ENCODE data around the gene PHF11. TPM values are rescaled to one million over a fixed set of nuclear protein-coding genes. Genes with fewer than 3 reads are reported as not detected.

The PHF11 gene
- total and polyA plus RNA-seq, 2 of the 13 experiments (the other 11 are each of a cell fraction or from before 2014, with no cell fraction given) = 15.8 to 22.0 TPM

- no peak for TF ChIP-seq TRAFD1 (CRISPR knock-in tag; IDR thresholded peaks at IDR 0.05; ENCODE audit: borderline replicate concordance)
Observed at GRCh38 chr13:49567491-49567890, 71.7 kb downstream of the PHF11 start (continued).

GRCh38 chr13:49569993-49570689, 74.4 kb downstream of the PHF11 start:
- BruUV-seq (replicated peaks) = no TSS peak
- WGBS (ENCODE audit: low lambda C conversion rate) = 100% methylated on average over 1 of the region's 1 CpG
- Histone ChIP-seq H3K27ac (ENCODE audit: extremely low read length, insufficient read depth, low read length) (no peak overlapping the region), H3K9me3 (ENCODE audit: low read length) (no peaks in the 10 kb centered on the region), H3K79me2 (ENCODE audit: insufficient read depth, low read length) (no peaks in the 10 kb centered on the region), H3K4me3 (replicated peaks in 1 of 3; ENCODE audit: insufficient read depth in 1 of 3, low read depth in 2 of 3, low read length in 3 of 3) (no peak overlapping the region), H3K4me2 (ENCODE audit: low read depth, low read length) (no peak overlapping the region), H3K9ac (ENCODE audit: insufficient read depth, low read depth, low read length) (no peak overlapping the region), H4K20me1 (ENCODE audit: insufficient read depth, low read length) (no peaks in the 10 kb centered on the region), H3K27me3 (ENCODE audit: control insufficient read depth in 1 of 2, insufficient read depth in 2 of 2, low read length in 2 of 2) (no peaks in the 10 kb centered on the region), H3K36me3 (replicated peaks in 1 of 2; ENCODE audit: control insufficient read depth in 1 of 2, insufficient read depth in 2 of 2, low read length in 2 of 2) (peaks cover 2 to 9% of the 10 kb centered on the region in 2 experiments; a peak in 2 of 5 replicates), H3K4me1 (ENCODE audit: insufficient read depth, low read length) (no peaks in the 10 kb centered on the region; the same call in 1 of the 2 replicates), H2AFZ (ENCODE audit: low read length) (no peak overlapping the region)
- DNase-seq (ENCODE audit: low spot score) = no peak
- in situ Hi-C loops (cut with HindIII; ENCODE audit: extremely low pct_ligation_motif_present, low pct_unique_long_range_greater_than_20kb) (no loop called here), intact Hi-C loops (cut with micrococcal nuclease; ENCODE audit: unreplicated experiment) (no loop called here)
- ChIA-PET CTCF (ENCODE audit: low intra/inter-chr PET ratio, low total read pairs) (no interaction called here), POLR2A (interaction anchor here (1.3 kb wide), 1 partner anchor 16 kb away, joined by 4 read pairs; the partner anchor contains the start of gene RCBTB1)
- no peak for FAIRE-seq
- ATAC-seq = no peak
- TF ChIP-seq ZFP1 (CRISPR knock-in tag; IDR thresholded peaks at IDR 0.05) (no peak), PITX1 (CRISPR knock-in tag; IDR thresholded peaks at IDR 0.05) (no peak), PBX2 (CRISPR knock-in tag; IDR thresholded peaks at IDR 0.05) (no peak), ZBTB49 (CRISPR knock-in tag; IDR thresholded peaks at IDR 0.05; ENCODE audit: borderline replicate concordance) (no peak), MLLT10 (CRISPR knock-in tag; IDR thresholded peaks at IDR 0.05) (no peak), MED13 (CRISPR knock-in tag; IDR thresholded peaks at IDR 0.05) (no peak), ZNF33A (CRISPR knock-in tag; IDR thresholded peaks at IDR 0.05; ENCODE audit: borderline replicate concordance) (no peak), YEATS4 (CRISPR knock-in tag; IDR thresholded peaks at IDR 0.05; ENCODE audit: borderline replicate concordance) (no peak), ZNF12 (CRISPR knock-in tag; IDR thresholded peaks at IDR 0.05) (no peak), HOXA5 (CRISPR knock-in tag; IDR thresholded peaks at IDR 0.05) (no peak), ZNF879 (CRISPR knock-in tag; IDR thresholded peaks at IDR 0.05) (no peak), TAF1 (CRISPR knock-in tag; IDR thresholded peaks at IDR 0.05) (no peak), LCORL (IDR thresholded peaks at IDR 0.05) (no peak), LCORL (CRISPR knock-in tag; IDR thresholded peaks at IDR 0.05) (no peak), ZEB1 (IDR thresholded peaks at IDR 0.05; ENCODE audit: insufficient replicate concordance, low read depth) (no peak), ZNF577 (CRISPR knock-in tag; IDR thresholded peaks at IDR 0.05; ENCODE audit: borderline replicate concordance, low read depth) (no peak), CEBPG (CRISPR knock-in tag; IDR thresholded peaks at IDR 0.05) (no peak)
- TF ChIP-seq, protein P1, sequence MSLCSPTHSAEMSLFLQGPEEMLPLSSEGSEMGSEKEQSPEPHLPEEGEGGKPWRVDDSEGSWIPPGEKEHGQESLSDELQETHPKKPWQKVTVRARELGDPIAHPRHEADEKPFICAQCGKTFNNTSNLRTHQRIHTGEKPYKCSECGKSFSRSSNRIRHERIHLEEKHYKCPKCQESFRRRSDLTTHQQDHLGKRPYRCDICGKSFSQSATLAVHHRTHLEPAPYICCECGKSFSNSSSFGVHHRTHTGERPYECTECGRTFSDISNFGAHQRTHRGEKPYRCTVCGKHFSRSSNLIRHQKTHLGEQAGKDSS (CRISPR knock-in tag; IDR thresholded peaks at IDR 0.05; ENCODE audit: borderline replicate concordance, low read depth) = no peak

Measured in HepG2 (cell line).